Lung (tissue), 12 donors: Measurements from ENCODE around the gene ADD2. TPM values are rescaled to one million over a fixed set of nuclear protein-coding genes. Genes with fewer than 3 reads are reported as not detected.

Source experiments
- ATAC-seq: fragments of 200-7000 bp; cut with Tn5 transposase; one replicate; pipeline ENCODE4 v1.9.1; 2020; ENCODE audit warnings: moderate number of reproducible peaks; ENCODE audit not compliant: insufficient read depth, low FRiP score
- DNase-seq, 3 donors: peaks; one replicate each; pipeline ENCODE4 v3.0.0-alpha.2; 2013 to 2017
- H3K27ac ChIP-seq, 2 donors: one replicate each; pipeline ENCODE4 v1.5.1; 2013; ENCODE audit warnings: mild to moderate bottlenecking in 2 of 2, moderate library complexity in 2 of 2, control low read depth in 1 of 2, inconsistent platforms in 1 of 2, low read depth in 1 of 2, low read length in 1 of 2
- H3K27me3 ChIP-seq, 3 donors: one replicate each; pipeline ENCODE4 v1.5.1; 2013; ENCODE audit warnings: low read length in 2 of 3; ENCODE audit not compliant: control insufficient read depth in 3 of 3, insufficient read depth in 3 of 3
- H3K36me3 ChIP-seq, 4 donors: one replicate each; pipeline ENCODE4 v1.5.1; 2013; ENCODE audit warnings: low read length in 4 of 4, mild to moderate bottlenecking in 1 of 4, moderate library complexity in 1 of 4; ENCODE audit not compliant: control insufficient read depth in 4 of 4, insufficient read depth in 4 of 4
- H3K4me1 ChIP-seq, 5 donors: one replicate each; pipeline ENCODE4 v1.5.1; 2013; ENCODE audit warnings: low read length in 5 of 5, mild to moderate bottlenecking in 2 of 5, moderate library complexity in 1 of 5; ENCODE audit not compliant: control insufficient read depth in 5 of 5, insufficient read depth in 5 of 5
- H3K4me3 ChIP-seq: one replicate; pipeline ENCODE4 v1.5.1; 2013; ENCODE audit warnings: mild to moderate bottlenecking, control low read depth, moderate library complexity
- H3K9ac ChIP-seq, 2 donors: one replicate each; pipeline ENCODE4 v1.5.1; 2013; ENCODE audit warnings: low read length in 2 of 2, control low read depth in 1 of 2; ENCODE audit not compliant: insufficient read depth in 1 of 2
- H3K9me3 ChIP-seq, 4 donors: one replicate each; pipeline ENCODE4 v1.5.1; 2013; ENCODE audit warnings: low read length in 3 of 4, mild to moderate bottlenecking in 1 of 4, moderate library complexity in 1 of 4; ENCODE audit not compliant: control insufficient read depth in 4 of 4, insufficient read depth in 3 of 4
- CTCF ChIP-seq: IDR thresholded peaks from 2 replicates; pipeline ENCODE4 v1.5.1; 2012; ENCODE audit warnings: mild to moderate bottlenecking; ENCODE audit errors: control extremely low read depth, extremely low read depth
- WGBS, 2 donors: extraction: QIAGEN DNeasy Blood & Tissue Kit; methylation state at CpG; one replicate each; pipeline ENCODE4 v1.1.7; 2013; 5-methylcytosine and 5-hydroxymethylcytosine counted together
- polyA plus RNA-seq, 2 donors: library from polyadenylated mRNA; stranded (reverse); fragments of 200-250 nt; gene quantifications; one replicate each; pipeline ENCODE4 v1.2.1, GENCODE V29; 2013
- total RNA-seq, 2 donors: library from RNA; depleted of rRNA in 1 of 2; stranded (reverse); fragments of >200 nt in 1 of 2; gene quantifications; one replicate each; pipeline ENCODE4 v1.2.1, GENCODE V29; 2014 to 2021
- donor health status: control.
- donor health status: control.
- donor health status: Bipolar disorder and iron deficiency.
- donor health status: healthy.
- donor health status: DM: yes; HTN: yes; CAD: no.

ADD2 gene
- total and polyA plus RNA-seq, 4 donors: 0.35 to 5.9 (median 1.8) TPM

- peak; percentile 55 to 79 (median 77) for DNase-seq
- 71 to 87% methylated on average over 8 of the region's 8 CpGs for WGBS, 2 donors
- no peak for ATAC-seq
Observed at GRCh38 chr2:70779911-70780545, 12.0 kb upstream of the ADD2 start.

GRCh38 chr2:70779491-70779890 lies 11.5 kb upstream of the ADD2 start:
- Histone ChIP-seq H3K27me3 (peaks cover 0 to 7% (median 0%) of the 10 kb centered on the region in 3 donors), H3K27ac (no peak overlapping the region), H3K9ac (no peak overlapping the region), H3K9me3 (peaks cover 0 to 3% (median 0%) of the 10 kb centered on the region in 4 donors), H3K4me1 (peaks cover 0 to 34% (median 0%) of the 10 kb centered on the region in 5 donors), H3K4me3 (no peak overlapping the region), H3K36me3 (no peaks in the 10 kb centered on the region)
- 68 to 73% methylated on average over 3 of the region's 3 CpGs for WGBS, 2 donors
- ATAC-seq (no peak), DNase-seq (peak; percentile 32 to 75 (median 73))
- TF ChIP-seq CTCF: no peak

More at GRCh38 chr2:70779911-70780545, 12.0 kb upstream of the ADD2 start:
- TF ChIP-seq CTCF: no peak
- Histone ChIP-seq H3K4me1 (peaks cover 0 to 34% (median 0%) of the 10 kb centered on the region in 5 donors), H3K27ac (no peak overlapping the region), H3K9me3 (peaks cover 0 to 3% (median 0%) of the 10 kb centered on the region in 4 donors), H3K9ac (no peak overlapping the region), H3K4me3 (no peak overlapping the region), H3K36me3 (no peaks in the 10 kb centered on the region), H3K27me3 (peaks cover 0 to 7% (median 0%) of the 10 kb centered on the region in 3 donors)

GRCh38 chr2:70778676-70779075 lies 10.7 kb upstream of the ADD2 start:
- Histone ChIP-seq H3K9me3 (peaks cover 0 to 3% (median 0%) of the 10 kb centered on the region in 4 donors), H3K27me3 (peaks cover 0 to 7% (median 0%) of the 10 kb centered on the region in 3 donors), H3K36me3 (no peaks in the 10 kb centered on the region), H3K9ac (no peak overlapping the region), H3K27ac (no peak overlapping the region), H3K4me1 (peaks cover 0 to 34% (median 0%) of the 10 kb centered on the region in 5 donors), H3K4me3 (no peak overlapping the region)
- DNase-seq (peak; percentile 49 to 78 (median 73)), ATAC-seq (no peak)
- 51 to 88% methylated on average over 1 of the region's 1 CpG for WGBS, 2 donors
- TF ChIP-seq CTCF: no peak
